GM19397 (cell line): Measurements from ENCODE around the gene PPP2R5C.
"Not testable (repeated sequence)": the region's sequence is repeated elsewhere in the genome, so short reads cannot be mapped to it uniquely, and the experiment has no call there.

Experiments used
- ATAC-seq: cut with Tn5 transposase; IDR thresholded peaks from one replicate; pipeline ENCODE4 v1.9.1; 2021; ENCODE audit warnings: mild to moderate bottlenecking, moderate library complexity; ENCODE audit not compliant: unreplicated experiment

The PPP2R5C gene

DNA sequence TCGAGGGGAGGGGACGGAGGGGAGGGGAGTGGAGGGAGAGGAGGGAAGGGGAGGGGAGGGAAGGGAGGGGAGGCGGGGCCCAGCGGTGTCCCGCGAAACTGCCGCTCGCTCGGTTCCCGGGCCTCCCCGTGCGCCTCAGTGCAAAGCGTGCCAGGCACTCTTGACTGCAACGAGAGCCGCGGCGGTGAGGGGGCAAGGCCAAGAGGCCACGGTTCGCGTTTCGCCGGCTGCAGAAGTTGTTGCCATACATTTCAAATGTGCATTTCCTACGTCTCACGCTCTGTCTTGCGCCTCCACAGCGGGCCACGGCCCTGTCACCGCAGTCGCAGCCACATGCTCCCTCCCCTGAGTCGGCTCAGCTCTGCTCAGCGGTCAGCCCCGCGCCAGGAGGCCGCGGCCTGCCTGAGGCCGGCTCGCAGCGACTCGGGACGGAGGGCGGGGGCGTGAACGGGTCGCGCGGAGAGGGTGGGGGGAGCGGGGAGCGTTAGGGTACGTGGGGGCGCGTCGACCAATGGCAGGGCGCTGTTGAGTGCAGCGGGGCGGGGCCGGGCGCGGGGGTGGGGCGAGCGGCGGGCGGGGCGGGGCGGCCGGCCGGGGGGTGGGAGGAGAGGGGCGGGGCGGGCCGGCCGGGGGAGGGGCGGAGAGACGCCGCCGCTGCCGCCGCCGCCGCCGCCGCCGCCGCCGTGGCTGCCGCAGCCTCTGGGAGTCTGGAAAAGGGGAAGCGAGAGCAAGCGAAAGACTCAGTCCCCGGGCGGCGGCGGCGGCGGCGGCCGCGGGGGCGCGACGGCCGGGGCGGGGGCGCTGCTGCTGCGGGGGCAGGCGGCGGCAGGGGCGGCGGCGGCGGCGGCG is at the start of gene PPP2R5C:
PPP2R5C (plus strand) TSS at position 678 of the 849 bp plus-strand sequence. CDS start 185 bp downstream, outside the sequence.
- peak; percentile 63 for ATAC-seq

DNA sequence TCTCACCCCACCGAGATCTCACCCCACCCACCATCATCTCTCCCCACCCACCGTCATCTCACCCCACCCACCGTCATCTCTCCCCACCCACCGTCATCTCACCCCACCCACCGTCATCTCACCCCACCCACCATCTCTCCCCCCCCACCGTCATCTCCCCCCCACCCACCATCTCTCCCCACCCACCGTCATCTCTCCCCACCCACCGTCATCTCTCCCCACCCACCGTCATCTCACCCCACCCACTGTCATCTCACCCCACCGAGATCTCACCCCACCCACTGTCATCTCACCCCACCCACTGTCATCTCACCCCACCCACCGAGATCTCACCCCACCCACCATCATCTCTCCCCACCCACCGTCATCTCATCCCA is 49.7 kb upstream of the PPP2R5C start:
- not testable (repeated sequence) for ATAC-seq

DNA sequence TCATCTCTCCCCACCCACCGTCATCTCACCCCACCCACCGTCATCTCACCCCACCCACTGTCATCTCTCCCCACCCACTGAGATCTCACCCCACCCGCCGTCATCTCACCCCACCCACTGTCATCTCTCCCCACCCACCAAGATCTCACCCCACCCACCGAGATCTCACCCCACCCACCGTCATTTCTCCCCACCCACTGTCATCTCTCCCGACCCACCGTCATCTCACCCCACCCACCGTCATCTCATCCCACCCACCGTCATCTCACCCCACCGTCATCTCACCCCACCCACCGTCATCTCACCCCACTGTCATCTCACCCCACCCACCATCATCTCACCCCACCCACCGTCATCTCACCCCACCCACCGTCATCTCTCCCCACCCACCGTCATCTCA is 49.2 kb upstream of the PPP2R5C start:
- ATAC-seq, result not testable (repeated sequence)

DNA sequence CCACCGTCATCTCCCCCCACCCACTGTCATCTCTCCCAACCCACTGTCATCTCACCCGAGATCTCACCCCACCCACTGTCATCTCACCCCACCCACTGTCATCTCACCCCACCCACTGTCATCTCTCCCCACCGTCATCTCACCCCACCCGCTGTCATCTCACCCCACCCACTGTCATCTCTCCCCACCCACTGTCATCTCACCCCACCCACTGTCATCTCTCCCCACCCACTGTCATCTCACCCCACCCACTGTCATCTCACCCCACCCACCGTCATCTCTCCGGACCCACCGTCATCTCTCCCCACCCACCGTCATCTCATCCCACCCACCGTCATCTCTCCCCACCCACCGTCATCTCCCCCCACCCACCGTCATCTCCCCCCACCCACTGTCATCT is 48.4 kb upstream of the PPP2R5C start:
- not testable (repeated sequence) for ATAC-seq

DNA sequence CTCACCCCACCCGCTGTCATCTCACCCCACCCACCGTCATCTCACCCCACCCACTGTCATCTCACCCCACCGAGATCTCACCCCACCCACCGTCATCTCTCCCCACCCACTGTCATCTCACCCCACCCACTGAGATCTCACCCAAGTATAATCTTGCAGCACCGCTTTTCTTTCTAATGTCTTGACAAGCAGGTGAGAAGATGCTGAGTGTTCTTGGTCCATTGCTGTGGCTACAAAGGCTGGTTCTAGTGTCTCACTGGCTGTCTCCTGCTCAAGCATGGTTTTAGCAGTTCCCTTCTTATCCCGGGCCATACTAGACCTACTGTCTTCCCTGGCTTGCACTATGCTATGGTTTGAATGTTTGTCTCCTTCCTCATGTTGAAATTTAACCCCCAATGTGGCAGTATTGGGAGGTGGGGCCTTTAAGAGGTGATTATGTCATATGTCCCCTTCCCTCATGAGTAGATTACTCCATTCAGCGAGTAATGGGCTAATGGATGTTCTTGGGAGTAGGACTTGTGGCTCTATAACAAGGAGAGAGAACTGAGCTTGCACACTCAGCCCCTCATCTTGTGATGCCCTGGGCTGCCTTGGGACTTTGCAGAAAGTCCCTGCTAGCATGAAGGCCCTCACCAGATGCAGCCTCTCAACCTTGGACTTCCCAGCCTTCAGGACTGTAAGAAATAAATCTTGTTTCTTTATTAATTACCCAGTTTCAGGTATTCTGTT is 47.7 kb upstream of the PPP2R5C start:
- no peak for ATAC-seq

DNA sequence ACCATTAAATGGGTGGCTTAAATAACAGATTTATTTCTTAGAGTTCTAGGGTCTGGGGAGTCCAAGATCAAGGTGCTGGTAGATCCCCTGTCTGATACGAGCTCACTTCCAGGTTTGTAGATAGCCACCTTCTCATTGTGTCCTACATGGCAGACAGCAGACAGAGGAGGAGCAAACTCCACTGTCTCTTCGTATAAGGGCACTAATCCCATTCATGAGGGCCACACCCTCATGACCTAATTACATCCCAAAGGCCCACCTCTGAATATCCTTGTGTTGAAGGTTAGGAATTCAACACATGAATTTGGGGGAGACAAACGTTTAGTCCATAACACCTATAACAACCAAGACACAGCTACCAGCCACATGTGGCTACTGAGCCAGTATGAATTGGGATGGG is 47.1 kb upstream of the PPP2R5C start:
- no peak for ATAC-seq

DNA sequence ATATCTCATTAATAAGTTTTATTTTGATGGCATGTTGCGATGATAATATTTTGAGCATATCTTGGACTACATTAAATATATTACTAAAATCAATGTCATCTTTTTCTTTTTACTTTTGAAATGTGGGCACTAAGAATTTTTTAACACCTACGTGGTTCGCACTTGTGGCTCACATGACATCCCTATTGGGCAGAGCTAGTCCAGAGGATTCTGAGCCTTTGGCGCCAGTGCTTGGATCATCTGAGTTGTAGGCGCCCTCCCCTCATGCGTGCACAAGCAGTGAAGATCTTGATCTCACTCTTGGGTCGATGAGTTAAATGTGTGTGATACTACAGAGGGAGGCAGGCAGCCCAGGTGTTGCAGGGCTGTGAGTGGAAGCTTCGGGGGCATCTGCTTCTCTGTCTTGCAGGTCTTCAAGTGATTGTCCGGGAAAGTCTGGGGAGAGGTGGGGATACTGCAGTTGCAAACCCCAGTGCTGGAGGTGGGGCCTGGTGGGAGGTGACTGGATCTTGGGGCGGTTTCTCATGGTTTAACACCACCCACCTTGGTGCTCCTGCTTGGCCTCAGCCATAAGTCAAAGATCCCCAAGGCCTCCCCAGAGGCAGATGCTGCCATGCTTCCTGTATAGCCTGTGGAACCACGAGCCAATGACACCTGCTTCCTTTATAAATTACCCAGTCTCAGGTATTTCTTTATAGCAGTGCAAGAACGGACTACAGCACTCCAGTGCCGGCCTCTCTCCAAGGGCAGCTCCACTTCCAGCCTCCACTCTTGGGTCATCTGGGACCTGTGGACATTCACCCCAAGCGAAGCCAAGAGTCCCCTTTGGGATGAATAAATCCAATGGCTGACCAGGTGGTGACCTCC is 46.1 kb upstream of the PPP2R5C start:
- ATAC-seq, result no peak

DNA sequence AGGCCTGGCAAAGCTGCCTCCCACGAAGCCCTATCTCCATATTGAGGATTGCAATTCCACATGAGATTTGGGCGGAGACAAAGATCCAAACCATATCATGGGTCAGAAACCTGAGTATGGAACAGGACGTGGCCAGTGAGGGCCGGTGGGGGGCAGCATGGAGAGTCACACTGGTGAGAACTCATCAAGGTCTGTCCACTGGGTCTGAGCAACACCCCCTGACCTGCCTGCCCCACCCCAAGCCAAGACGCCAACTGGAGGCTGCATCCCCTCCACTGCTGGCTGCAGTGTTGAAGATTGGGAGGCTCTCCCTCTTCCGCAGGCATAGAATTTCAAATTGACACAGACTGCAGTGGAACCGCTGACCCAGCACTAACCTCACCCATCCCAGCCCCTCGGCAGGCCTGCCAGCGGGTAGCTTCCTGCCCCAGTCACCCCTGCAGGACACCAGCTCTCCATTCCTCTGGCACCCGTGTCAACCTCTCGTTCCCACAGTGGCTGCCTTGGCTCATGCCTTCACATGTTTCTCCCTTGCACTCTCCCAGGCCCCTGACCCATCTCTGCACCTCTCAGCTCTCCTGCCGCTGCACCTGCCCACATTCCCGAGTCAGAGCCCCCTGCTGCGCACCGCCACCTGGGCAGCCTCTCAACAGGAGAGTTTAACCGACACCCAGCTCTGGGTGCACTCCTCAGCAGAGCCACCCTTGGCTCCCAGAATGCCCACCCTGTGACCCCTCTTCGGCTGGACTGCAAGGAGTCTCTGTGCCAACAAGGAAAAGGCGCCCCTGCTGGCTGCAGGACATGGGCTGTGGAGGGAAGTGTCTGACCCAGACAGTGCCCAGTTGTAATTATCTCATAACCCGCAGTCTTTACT is 45.2 kb upstream of the PPP2R5C start:
- no peak for ATAC-seq

DNA sequence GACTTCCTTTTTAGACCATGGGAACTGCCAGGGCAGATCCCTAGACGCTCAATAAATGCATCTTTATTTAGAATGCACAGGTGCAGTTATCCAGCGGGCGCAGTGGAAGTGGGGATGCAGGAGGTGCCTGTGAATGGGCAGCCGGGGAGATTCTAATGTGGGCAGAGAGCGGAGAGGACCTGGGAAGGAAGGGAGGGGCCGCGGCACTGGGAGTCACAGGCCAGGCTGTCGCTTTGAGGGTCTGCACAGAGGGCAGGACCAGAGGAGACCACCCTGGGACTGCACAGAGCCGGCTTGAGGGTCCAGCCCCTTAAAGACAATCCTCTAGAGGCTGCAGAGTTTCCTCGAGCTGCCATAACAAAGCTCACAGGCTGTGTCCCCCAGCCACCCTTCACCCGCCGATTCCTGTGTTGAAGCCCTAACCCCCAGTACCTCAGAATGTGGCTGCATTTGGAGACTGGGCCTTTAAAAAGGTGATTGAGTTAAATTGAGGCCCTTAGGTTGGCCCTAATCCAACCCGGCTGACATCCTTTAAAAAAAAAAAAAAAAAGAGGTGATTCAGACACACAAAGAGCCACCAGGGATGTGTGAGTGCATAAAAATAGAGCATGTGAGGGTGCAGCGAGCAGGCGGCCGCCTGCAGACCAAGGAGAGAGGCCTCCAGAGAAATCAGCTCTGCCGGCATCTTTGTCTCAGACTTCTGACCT is 44.4 kb upstream of the PPP2R5C start:
- no peak for ATAC-seq

DNA sequence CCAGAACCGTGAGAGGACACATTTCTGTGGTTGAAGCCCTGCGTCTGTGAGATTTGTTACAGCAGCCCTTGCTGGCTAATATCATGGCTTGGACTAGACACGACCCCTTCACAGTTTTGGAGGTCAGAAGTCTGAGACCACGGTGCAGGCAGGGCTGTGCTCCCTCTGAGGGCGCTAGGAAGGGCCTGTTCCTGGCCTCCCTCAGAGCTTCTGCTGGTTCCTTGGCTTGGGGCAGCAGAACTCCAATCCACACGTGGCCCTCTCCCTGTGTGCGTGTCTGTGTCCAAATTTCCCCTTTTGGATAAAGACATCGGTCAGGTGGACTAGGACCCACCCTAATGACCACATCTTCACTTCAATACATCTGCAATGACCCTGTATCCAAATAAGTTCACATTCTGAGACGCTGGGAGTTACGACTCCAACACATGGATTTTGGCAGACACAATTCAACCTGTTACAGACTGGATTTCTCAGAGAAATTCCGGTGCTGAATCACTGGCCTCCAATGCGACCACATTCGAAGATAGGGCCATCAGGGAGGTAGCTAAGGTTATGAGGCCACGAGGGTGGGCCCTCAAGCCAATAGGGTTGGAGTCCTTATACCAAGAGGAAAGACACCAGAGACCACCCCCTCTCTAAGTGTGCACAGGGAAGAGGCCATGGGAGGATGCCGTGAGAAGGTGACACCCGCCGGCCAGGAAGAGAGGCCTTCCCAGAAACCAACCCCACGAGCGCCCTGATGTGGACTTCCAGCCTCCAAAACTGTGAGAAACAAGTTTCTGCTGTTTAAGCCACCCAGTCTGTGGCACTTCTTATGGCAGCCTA is 43.6 kb upstream of the PPP2R5C start:
- ATAC-seq, result no peak

DNA sequence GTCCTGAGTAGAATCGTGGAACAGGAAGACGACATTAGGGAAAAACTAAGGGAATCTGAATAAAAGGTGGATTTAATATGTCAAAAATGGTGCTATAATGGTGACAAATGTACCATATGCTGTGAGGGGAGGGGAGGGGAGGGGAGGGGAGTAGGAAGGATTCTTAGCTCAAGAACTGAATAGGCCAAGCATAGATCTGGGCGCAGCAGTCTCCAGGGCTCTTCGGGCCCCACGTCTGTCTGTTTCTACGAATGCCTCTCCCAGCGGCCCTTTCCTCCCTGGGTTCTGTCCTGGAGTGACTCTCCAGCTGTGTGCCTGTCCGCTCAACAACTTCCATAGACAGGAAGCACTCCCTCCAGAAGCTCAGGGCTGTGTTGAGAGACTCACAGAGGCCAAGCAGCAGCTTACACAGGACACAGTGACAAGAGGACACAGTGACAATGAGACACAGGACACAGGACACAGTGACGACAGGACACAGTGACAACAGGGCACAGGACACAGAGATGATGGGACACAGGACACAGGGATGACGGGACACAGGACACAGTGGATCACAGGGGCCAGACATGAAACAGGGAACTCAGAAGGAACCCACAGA is 42.4 kb upstream of the PPP2R5C start:
- no peak for ATAC-seq

DNA sequence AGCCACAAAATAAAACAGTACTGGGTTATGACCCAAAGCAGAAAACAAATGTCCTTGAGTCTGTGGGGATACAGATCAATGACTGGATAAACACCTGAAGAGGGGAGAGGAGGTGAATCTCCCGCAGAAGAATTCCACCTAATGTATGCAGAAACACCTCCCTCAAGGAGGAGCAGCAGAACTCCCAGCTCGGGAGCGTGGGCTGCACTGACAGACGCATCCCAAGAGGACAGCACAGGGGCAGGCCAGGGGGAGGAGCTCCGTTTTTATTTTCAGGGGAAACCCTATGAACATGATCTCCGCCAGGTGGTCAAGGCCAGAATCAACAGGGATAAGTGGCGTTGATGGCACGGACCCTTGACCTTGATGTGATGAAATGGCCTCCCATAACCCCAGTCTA is 41.8 kb upstream of the PPP2R5C start:
- ATAC-seq, result no peak

DNA sequence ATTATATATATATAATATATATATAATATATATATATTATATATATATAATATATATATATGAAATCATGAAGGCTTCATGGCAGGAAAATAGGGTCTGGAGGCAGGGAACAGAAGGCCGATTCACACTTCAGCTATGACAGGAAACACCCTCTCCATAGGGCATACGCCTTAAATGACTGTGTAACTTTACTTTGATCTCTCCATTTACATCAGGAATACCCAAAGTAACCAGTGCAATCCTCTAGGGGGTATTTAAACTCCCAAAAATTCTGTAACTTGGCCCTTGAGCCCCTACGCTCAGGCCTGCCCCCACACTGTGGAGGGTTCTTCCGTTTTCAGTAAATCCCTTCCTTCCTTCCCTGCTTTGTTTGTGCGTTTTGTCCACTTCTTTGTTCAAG is 40.4 kb upstream of the PPP2R5C start:
- no peak for ATAC-seq

DNA sequence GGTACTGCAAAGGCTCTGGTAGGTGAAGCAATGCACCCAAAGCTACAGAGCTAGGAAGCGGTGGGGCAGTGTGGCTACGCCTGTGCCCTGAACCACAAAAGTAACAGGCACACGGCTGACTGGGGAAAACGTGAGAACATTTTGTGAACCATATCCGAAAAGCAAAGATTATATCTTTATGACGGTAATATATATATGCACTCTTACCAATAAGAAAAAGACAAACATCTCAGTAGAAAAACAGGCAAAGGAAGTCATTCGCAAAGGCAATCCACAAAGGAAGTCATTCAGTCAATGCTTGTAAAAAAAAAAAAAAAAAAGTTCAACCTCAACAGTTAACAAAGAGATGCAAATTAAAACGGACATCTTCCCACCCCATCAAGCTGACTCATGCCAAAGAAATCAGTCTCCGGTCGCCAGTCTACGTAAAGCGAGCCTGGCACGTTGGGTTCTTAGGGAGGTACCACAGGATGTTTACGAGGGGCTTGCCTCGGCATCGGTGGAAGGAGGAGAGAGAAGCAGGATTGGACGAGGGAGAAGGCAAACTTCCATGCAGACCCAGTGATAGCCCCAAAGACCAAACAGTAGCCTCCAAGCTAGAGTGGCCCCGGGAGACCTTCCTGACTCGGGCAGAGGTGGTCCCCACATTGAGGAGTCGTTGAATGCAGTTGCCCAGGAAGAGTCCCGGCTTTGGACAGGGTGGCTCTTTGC is 39.4 kb upstream of the PPP2R5C start:
- ATAC-seq, result no peak

DNA sequence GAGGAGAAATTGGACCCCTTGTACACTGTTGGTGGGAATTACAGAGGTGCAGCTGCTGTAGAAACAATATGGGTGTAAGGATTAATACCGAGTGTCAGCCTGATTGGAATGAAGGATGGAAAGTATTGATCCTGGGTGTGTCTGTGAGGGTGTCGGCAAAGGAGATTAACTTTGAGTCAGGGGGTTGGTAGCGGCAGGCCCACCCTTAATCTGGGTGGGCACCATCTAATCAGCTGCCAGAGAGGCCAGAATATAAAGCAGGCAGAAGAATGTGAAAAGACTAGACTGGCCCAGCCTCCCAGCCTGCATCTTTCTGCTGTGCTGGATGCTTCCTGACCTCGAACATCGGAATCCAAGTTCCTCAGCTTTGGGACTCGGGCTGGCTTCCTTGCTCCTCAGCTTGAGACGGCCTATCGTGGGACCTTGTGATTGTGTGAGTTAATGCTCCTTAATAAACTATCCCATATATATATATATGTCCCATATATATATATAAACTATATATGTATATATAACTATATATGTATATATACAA is 38.4 kb upstream of the PPP2R5C start:
- ATAC-seq, result no peak

DNA sequence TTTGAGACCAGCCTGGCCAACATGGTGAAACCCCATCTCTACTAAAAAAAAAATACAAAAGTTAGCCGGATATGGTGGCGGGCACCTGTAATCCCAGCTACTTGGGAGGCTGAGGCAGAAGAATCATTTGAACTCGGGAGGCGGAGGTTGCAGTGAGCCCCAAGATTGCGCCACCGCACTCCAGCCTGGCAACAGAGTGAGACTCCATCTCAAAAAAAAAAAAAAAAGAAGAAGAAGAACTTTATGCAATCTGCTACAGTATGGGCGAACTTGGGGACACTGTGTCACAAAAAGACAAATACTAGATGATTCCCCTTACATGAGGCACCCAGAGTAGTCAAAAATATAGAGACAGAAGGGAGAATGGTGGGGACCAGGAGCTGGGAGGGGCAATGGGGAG is 35.9 kb upstream of the PPP2R5C start:
- ATAC-seq, result not testable (repeated sequence)

DNA sequence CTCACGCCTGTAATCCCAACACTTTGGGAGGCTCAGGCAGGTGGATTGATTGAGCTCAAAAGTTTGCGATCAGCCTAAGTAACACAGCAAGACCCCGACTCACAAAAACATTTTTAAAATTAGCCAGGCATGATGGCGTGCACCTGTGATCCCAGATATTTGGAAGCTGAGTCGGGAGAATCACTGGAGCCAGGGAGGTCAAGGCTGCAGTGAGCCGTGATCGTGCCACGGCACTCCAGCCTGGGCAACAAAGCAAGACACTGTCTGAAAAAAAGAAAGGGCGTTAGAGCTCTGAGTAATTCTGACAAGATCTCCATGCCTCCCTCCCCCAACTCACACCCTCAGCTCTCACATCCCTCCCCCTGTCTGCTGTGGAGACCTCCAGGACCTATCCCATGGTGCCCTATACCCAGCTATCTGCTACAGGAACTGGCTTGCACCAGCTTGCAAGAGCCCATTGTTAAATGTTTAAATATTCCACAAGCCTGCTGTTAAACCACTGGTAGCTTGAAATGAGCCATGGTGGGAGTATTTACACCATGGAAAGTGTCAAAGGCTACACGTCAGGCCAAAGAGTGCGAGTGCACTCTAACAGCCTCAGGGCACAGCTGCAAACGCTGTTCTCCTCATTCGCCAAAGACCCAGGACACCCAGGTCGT is 35.1 kb upstream of the PPP2R5C start:
- ATAC-seq, result no peak
